Measurements from ENCODE around the gene NFIX. TPM values are rescaled to one million over a fixed set of nuclear protein-coding genes. Genes with fewer than 3 reads are reported as not detected.

NFIX gene
- total and polyA plus RNA-seq, 2 donors (not counting 3 experiments of a cell fraction or from before 2014, with no cell fraction given), result 9.8 to 37.7 TPM

DNA sequence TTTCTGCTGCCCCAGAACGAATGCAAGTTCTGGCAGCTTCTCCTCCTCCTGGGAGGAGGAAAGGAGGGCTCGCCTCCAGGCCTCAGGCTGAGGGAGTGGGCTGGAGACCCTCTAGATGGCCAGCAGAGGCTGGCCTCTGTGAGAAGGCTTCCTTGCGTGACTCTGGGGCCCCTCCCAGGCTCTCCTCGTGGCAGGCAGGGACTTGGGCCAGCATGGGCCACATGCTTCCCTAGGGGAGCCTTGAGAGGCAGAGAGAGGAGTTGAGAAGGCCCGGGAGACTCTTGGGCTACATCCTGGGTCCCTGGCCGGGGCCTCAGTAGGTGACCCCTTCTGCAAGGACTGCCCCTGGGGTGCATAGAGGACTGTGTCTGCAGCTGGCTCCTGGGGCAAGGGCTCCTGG is 81.5 kb downstream of the NFIX start:
- BruUV-seq (replicated peaks), result no TSS peak
- H3K27ac ChIP-seq (ENCODE audit: insufficient read depth, low read depth, low read length), result no peak overlapping the region
- no peak overlapping the region for H3K4me3 ChIP-seq (replicated peaks in 1 of 3; ENCODE audit: insufficient read depth in 1 of 3, low read depth in 1 of 3, low read length in 3 of 3)
- no peak overlapping the region for H3K4me2 ChIP-seq (ENCODE audit: insufficient read depth, low read length)
- H3K9me1 ChIP-seq (replicated peaks; ENCODE audit: control insufficient read depth, extremely low read depth, insufficient read depth, low read length), result no peaks in the 10 kb centered on the region
- no peak overlapping the region for H2AFZ ChIP-seq (ENCODE audit: low read depth, low read length)
- intact Hi-C loops (cut with micrococcal nuclease) (no loop called here), dilution Hi-C loops (cut with MboI; ENCODE audit: extremely low pct_ligation_motif_present, low sequenced_read_pairs) (no loop called here)
- TF ChIP-seq FOS (IDR thresholded peaks at IDR 0.05; ENCODE audit: borderline replicate concordance, insufficient read depth, low read length), result no peak
- TF ChIP-seq POLR2A (IDR thresholded peaks at IDR 0.05; ENCODE audit: low read depth, low read length), result no peak
- TF ChIP-seq EZH2 (IDR thresholded peaks at IDR 0.05; ENCODE audit: borderline replicate concordance, low read depth, low read length, severe bottlenecking), result no peak
- TF ChIP-seq JUN (IDR thresholded peaks at IDR 0.05; ENCODE audit: borderline replicate concordance, insufficient read depth, insufficient read length, low read depth), result no peak
- TF ChIP-seq, protein P1, sequence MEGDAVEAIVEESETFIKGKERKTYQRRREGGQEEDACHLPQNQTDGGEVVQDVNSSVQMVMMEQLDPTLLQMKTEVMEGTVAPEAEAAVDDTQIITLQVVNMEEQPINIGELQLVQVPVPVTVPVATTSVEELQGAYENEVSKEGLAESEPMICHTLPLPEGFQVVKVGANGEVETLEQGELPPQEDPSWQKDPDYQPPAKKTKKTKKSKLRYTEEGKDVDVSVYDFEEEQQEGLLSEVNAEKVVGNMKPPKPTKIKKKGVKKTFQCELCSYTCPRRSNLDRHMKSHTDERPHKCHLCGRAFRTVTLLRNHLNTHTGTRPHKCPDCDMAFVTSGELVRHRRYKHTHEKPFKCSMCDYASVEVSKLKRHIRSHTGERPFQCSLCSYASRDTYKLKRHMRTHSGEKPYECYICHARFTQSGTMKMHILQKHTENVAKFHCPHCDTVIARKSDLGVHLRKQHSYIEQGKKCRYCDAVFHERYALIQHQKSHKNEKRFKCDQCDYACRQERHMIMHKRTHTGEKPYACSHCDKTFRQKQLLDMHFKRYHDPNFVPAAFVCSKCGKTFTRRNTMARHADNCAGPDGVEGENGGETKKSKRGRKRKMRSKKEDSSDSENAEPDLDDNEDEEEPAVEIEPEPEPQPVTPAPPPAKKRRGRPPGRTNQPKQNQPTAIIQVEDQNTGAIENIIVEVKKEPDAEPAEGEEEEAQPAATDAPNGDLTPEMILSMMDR (IDR thresholded peaks at IDR 0.05; ENCODE audit: extremely low read depth in 1 of 2, insufficient read depth in 1 of 2, low read depth in 1 of 2, low read length in 2 of 2), result no peak
- no peak for TF ChIP-seq GATA2 (IDR thresholded peaks at IDR 0.05; ENCODE audit: insufficient read depth, insufficient read length, low read depth, low read length)
- no peak for TF ChIP-seq POLR2AphosphoS5 (IDR thresholded peaks at IDR 0.05; ENCODE audit: insufficient read depth, low read depth, low read length)
- TF ChIP-seq, protein P2, sequence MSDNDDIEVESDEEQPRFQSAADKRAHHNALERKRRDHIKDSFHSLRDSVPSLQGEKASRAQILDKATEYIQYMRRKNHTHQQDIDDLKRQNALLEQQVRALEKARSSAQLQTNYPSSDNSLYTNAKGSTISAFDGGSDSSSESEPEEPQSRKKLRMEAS (IDR thresholded peaks at IDR 0.05; ENCODE audit: insufficient read depth, insufficient read length), result no peak
- TF ChIP-seq MYC (IDR thresholded peaks at IDR 0.05; ENCODE audit: low read depth, low read length), result no peak
- DNase-seq (ENCODE audit: low read depth, low spot score) (no peak), FAIRE-seq (no peak)
- H3K79me2 ChIP-seq (ENCODE audit: control insufficient read depth, insufficient read depth, low read length), result no peaks in the 10 kb centered on the region
- H3K4me1 ChIP-seq (ENCODE audit: control insufficient read depth, extremely low read depth, insufficient read depth, low read length), result peaks cover 4% of the 10 kb centered on the region
- H3K9me3 ChIP-seq (replicated peaks; ENCODE audit: control insufficient read depth, insufficient read depth, low read length), result no peaks in the 10 kb centered on the region
- H3K27me3 ChIP-seq (ENCODE audit: control insufficient read depth in 2 of 2, insufficient read depth in 2 of 2, low read length in 2 of 2), result no peaks in the 10 kb centered on the region
- POLR2A ChIA-PET, result no interaction called here
- no peaks in the 10 kb centered on the region for H4K20me1 ChIP-seq (replicated peaks; ENCODE audit: control insufficient read depth, extremely low read depth, insufficient read depth, low read length)
- H3K36me3 ChIP-seq (ENCODE audit: control insufficient read depth in 2 of 2, extremely low read depth in 1 of 2, insufficient read depth in 2 of 2, low read length in 2 of 2), result peaks cover 0 to 8% of the 10 kb centered on the region in 2 experiments
- CTCF ChIA-PET, result interaction anchor here (3.7 to 4.7 kb wide), 4 partner anchors 15 to 99 kb away, joined by 14 to 32 read pairs (median 24); no protein-coding TSS in a partner anchor
- no peak overlapping the region for H3K9ac ChIP-seq (replicated peaks; ENCODE audit: extremely low read depth, insufficient read depth, low read length)

Measured in endothelial cell of umbilical vein (primary cell).